DND-41 (cell line): ENCODE measurements around the gene MRPS23.

Source experiments
- ATAC-seq: fragments of 200-7000 bp; cut with Tn5 transposase; 3 replicates; pipeline ENCODE4 v1.9.1; 2021; ENCODE audit warnings: low read depth; ENCODE audit not compliant: insufficient read depth
- DNase-seq: peaks from one replicate; pipeline ENCODE4 v3.0.0-alpha.2; 2020
- H2AFZ ChIP-seq: 2 replicates; pipeline ENCODE4 v1.6.0; 2012; ENCODE audit warnings: low read depth, low read length
- H3K27ac ChIP-seq: 2 replicates; pipeline ENCODE4 v1.5.1; 2012; ENCODE audit warnings: low read length, inconsistent platforms
- H3K27me3 ChIP-seq: fragments of 200-600 bp; sonication (generic); 2 replicates; pipeline ENCODE4 v1.6.0; 2012; ENCODE audit warnings: low read length, mild to moderate bottlenecking, inconsistent platforms; ENCODE audit not compliant: insufficient read depth, poor library complexity
- H3K36me3 ChIP-seq: 2 replicates; pipeline ENCODE4 v1.5.1; 2012; ENCODE audit warnings: low read length, inconsistent platforms; ENCODE audit not compliant: insufficient read depth
- H3K4me1 ChIP-seq: 2 replicates; pipeline ENCODE4 v1.5.1; 2012; ENCODE audit warnings: mild to moderate bottlenecking, low read length; ENCODE audit not compliant: insufficient read depth
- H3K4me2 ChIP-seq: 2 replicates; pipeline ENCODE4 v1.6.0; 2012; ENCODE audit warnings: mild to moderate bottlenecking, moderate library complexity, low read length, inconsistent platforms; ENCODE audit not compliant: insufficient read depth
- H3K4me3 ChIP-seq, 2 experiments: fragments of 200-600 bp in 1 of 2; shearing (Covaris generic) in 1 of 2; 2 replicates each; pipeline ENCODE4 v1.5.1; 2012 to 2016; ENCODE audit warnings: inconsistent platforms in 2 of 2, low read length in 2 of 2, mild to moderate bottlenecking in 2 of 2, low read depth in 1 of 2, moderate library complexity in 1 of 2
- H3K79me2 ChIP-seq: 2 replicates; pipeline ENCODE4 v1.6.0; 2012; ENCODE audit warnings: low read length, inconsistent platforms; ENCODE audit not compliant: insufficient read depth
- H3K9ac ChIP-seq: 2 replicates; pipeline ENCODE4 v1.6.0; 2012; ENCODE audit warnings: low read depth, mild to moderate bottlenecking, inconsistent platforms, low read length, moderate library complexity
- H3K9me3 ChIP-seq: 2 replicates; pipeline ENCODE4 v1.5.1; 2012; ENCODE audit warnings: low read length, moderate library complexity, mild to moderate bottlenecking, inconsistent platforms; ENCODE audit not compliant: insufficient read depth, severe bottlenecking
- H4K20me1 ChIP-seq: 2 replicates; pipeline ENCODE4 v1.6.0; 2012; ENCODE audit warnings: low read length; ENCODE audit not compliant: insufficient read depth
- EZH2 ChIP-seq: IDR thresholded peaks from 3 replicates; pipeline ENCODE4 v1.6.1; 2012; ENCODE audit warnings: borderline replicate concordance, low read depth, mild to moderate bottlenecking, moderate library complexity, low read length, inconsistent platforms; ENCODE audit not compliant: severe bottlenecking
- TF ChIP-seq, protein P1 (sequence below): IDR thresholded peaks from 2 replicates; pipeline ENCODE4 v1.5.1; 2012; ENCODE audit warnings: borderline replicate concordance, low read length, moderate library complexity, mild to moderate bottlenecking; ENCODE audit not compliant: poor library complexity, severe bottlenecking; ENCODE audit errors: extremely low read depth

MRPS23 gene

GRCh38 chr17:57877803-57878377 lies 28.0 kb upstream of the MRPS23 start:
- no peak overlapping the region for H3K9ac ChIP-seq
- peaks cover 28% of the 10 kb centered on the region for H3K4me1 ChIP-seq

GRCh38 chr17:57876866-57877237 lies 27.0 kb upstream of the MRPS23 start:
- H3K36me3 ChIP-seq, result no peaks in the 10 kb centered on the region
- no peaks in the 10 kb centered on the region for H3K9me3 ChIP-seq
- no peaks in the 10 kb centered on the region for H3K79me2 ChIP-seq
- no peak overlapping the region for H2AFZ ChIP-seq
- no peak overlapping the region for H3K9ac ChIP-seq
- no peak for ATAC-seq
- TF ChIP-seq EZH2, result no peak
- TF ChIP-seq, protein P1, sequence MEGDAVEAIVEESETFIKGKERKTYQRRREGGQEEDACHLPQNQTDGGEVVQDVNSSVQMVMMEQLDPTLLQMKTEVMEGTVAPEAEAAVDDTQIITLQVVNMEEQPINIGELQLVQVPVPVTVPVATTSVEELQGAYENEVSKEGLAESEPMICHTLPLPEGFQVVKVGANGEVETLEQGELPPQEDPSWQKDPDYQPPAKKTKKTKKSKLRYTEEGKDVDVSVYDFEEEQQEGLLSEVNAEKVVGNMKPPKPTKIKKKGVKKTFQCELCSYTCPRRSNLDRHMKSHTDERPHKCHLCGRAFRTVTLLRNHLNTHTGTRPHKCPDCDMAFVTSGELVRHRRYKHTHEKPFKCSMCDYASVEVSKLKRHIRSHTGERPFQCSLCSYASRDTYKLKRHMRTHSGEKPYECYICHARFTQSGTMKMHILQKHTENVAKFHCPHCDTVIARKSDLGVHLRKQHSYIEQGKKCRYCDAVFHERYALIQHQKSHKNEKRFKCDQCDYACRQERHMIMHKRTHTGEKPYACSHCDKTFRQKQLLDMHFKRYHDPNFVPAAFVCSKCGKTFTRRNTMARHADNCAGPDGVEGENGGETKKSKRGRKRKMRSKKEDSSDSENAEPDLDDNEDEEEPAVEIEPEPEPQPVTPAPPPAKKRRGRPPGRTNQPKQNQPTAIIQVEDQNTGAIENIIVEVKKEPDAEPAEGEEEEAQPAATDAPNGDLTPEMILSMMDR, result no peak
- H3K4me2 ChIP-seq, result no peak overlapping the region
- peaks cover 9% of the 10 kb centered on the region for H3K27me3 ChIP-seq
- H3K4me3 ChIP-seq, result no peak overlapping the region
- H4K20me1 ChIP-seq, result peaks cover 6% of the 10 kb centered on the region; the same call in 1 of the 2 replicates
- peaks cover 28% of the 10 kb centered on the region for H3K4me1 ChIP-seq
- no peak overlapping the region for H3K27ac ChIP-seq
- DNase-seq, result no peak

More at GRCh38 chr17:57877803-57878377, 28.0 kb upstream of the MRPS23 start:
- ATAC-seq (no peak), DNase-seq (no peak)
- no peaks in the 10 kb centered on the region for H3K79me2 ChIP-seq
- H3K27ac ChIP-seq, result no peak overlapping the region
- H3K4me2 ChIP-seq, result no peak overlapping the region
- H2AFZ ChIP-seq, result no peak overlapping the region
- peaks cover 6% of the 10 kb centered on the region; the same call in 1 of the 2 replicates for H4K20me1 ChIP-seq
- no peaks in the 10 kb centered on the region for H3K9me3 ChIP-seq
- TF ChIP-seq, protein P1, result no peak
- TF ChIP-seq EZH2, result no peak
- H3K27me3 ChIP-seq, result peaks cover 14% of the 10 kb centered on the region
- H3K36me3 ChIP-seq, result no peaks in the 10 kb centered on the region
- H3K4me3 ChIP-seq, result no peak overlapping the region

DNA sequence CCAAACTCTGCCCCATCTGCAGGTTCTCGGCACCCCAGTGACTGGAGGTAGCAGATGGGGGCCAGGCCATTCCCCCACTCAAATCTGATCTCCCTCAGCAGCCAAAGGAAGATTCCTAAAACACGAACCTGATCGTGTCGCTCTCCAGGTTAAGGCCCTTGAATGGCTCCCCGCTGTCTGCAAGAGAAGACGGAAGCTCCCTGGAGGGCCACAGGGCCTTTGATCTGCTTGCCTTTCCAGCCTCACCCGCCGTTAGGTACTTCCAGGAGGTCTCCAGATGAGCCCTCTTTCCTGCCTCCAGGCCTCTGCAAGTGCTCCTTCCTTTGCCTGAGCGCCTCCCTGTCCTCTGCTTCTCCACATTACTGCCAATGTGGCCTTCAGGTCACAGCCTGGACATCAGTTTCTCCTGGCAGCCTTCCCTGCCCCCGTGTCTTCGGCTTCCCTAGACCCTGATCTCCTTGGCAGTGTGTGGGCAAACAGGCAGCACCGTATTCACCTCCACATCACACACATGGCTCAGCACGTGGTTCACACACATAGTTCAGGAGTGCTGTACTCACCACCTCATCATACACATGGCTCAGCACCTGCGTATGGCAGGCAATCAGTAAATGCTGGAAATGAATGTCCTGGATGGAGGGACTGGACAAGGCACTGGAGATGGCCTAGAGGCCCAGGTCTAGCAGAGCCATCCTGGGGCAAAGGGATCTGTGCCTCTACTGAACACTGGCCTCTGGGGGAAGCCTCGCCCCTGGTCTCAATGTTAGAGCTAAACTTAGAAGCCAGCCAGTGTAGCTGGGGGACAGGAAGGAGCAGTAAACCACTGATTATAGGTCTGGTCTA lies 26.4 kb upstream of the MRPS23 start:
- ATAC-seq (no peak), DNase-seq (no peak)
- peaks cover 28% of the 10 kb centered on the region for H3K4me1 ChIP-seq
- TF ChIP-seq, protein P1, result no peak
- TF ChIP-seq EZH2, result no peak
- no peaks in the 10 kb centered on the region for H3K79me2 ChIP-seq
- no peak overlapping the region for H3K9ac ChIP-seq
- peaks cover 9% of the 10 kb centered on the region for H3K27me3 ChIP-seq
- no peak overlapping the region for H3K4me3 ChIP-seq
- H2AFZ ChIP-seq, result no peak overlapping the region
- 0 out of 2 replicates have a peak, but pooled peaks cover 2% of the 10 kb centered on the region for H4K20me1 ChIP-seq
- H3K9me3 ChIP-seq, result no peaks in the 10 kb centered on the region
- no peaks in the 10 kb centered on the region for H3K36me3 ChIP-seq
- H3K27ac ChIP-seq, result no peak overlapping the region
- H3K4me2 ChIP-seq, result no peak overlapping the region
